ENCODE data around the gene OPRL1.

The OPRL1 gene

DNA sequence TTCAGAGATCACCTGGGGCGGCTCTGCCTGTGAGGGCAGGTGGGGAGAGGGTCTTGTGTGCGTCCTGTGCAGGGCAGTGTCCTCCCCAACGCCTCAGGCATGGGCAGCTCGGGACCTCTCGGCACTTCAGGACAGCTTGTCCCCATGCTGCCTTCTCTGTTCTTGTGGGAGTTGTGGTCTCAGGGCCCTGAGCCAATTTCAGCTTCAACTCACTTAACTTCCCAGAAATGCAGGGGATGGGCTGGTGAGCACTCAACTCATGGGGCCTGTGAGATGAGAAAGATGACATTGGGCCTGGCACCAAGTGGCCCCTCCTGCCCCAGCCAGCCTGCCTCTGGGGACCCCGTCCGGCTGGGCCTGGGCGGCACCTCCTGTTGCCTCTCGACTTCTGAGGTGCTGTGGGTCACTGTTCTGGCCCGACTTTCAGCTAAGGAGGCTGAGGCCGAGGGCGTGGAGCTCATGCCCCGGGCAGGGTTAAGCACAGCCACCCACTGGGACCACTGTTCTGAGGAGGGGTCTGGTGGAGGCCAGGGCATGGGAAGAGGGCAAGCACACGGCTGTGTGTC is 7.3 kb upstream of the OPRL1 start:
- DNase-seq, result no peak

DNA sequence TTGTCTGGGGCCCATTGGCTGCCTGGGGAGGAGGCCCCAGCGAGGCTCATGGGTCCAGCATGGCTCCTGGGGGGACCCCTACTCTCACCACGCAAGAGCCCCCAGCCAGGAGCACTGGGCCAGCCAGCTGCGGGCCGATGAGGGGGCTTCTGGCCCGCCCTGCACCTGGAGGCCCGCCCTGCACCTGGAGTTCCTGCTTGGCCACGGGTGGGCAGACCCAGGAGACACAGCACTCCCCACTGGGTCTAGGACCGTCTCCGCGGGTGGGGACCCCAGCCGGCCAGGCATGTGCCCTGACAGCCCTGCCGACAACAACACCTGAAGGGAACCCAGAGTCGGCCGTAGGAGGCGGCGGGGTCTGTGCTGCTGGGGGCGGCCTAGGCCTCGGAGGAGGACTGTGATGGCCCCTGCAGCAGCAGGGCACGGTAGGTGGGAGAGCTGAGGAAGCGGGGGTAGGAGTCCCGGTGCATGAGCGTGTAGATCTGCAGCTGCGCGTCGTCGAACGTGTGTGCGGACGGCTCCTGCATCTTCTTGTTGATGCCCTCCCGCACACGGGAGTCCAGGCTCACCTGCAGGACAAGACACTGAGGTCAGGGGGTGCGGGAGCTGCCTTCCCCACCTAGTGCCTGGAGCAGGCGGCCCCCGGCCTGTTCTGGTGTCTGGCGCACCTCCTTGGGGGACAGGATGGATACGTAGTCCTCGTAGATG is 6.3 kb upstream of the OPRL1 start:
- no peak for DNase-seq

DNA sequence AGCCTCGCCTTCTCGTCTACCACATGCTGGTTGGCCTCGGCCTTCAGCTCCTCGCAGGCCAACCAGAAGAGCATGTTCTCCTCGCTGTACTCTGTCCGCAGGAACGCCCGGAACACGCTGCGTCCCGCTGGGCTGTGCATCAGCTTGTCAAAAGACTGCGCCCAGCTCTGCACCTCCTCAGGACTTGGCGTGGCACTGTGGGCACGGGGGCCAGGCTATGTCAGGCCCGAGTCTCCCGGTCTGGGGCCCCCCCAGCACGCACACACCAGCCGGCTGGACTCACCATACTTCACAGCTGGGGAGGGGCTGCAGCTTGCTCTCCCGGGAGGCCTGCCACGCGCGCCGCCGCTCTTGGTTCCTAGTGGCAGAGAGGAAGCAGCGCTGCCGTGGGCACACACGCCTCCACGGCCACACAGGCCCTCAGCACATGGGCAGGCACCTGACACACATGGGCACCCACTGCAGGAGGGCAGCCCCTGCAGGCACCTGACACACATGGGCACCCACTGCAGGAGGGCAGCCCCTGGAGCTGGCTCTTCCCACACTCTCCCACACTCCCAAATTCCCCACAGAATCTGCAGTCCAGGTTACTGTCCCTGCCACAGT is 5.6 kb upstream of the OPRL1 start:
- no peak for DNase-seq

DNA sequence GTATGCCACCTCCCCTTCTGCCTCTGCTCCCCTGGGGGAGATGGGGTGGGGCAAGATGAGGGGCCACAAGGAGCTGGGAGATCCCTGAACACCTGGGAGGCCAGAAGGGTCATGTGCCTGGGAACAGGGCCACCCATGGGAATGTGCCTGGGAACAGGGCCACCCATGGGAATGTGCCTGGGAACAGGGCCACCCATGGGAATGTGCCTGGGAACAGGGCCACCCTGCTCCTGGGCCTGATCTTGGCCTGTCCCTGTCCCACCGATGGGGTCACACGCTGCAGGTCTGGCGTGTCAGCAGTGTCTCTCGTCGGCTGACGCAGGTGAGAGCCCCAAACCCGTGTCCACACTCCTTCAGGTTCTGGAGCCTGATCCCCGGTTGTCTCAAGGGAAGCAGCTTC is 4.9 kb upstream of the OPRL1 start:
- DNase-seq, result no peak

DNA sequence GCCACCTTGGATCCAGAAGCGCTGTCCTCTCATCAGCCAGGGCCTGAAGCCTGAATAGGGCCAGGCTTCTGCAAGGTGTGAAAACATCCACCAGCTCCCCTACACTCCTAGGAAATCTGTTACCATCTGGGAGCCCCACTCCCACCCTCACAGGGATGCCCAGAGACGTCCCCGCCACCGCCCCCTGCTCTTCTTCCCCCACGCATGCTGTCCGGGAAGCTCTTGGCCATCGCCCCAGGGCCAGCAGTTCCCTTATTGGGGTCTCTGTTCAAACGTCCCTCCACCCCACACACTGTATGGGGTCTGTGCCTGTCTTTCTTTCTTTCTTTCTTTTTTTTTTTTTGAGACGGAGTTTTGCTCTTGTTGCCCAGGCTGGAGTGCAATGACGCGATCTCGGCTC is 4.3 kb upstream of the OPRL1 start:
- DNase-seq, result no peak

DNA sequence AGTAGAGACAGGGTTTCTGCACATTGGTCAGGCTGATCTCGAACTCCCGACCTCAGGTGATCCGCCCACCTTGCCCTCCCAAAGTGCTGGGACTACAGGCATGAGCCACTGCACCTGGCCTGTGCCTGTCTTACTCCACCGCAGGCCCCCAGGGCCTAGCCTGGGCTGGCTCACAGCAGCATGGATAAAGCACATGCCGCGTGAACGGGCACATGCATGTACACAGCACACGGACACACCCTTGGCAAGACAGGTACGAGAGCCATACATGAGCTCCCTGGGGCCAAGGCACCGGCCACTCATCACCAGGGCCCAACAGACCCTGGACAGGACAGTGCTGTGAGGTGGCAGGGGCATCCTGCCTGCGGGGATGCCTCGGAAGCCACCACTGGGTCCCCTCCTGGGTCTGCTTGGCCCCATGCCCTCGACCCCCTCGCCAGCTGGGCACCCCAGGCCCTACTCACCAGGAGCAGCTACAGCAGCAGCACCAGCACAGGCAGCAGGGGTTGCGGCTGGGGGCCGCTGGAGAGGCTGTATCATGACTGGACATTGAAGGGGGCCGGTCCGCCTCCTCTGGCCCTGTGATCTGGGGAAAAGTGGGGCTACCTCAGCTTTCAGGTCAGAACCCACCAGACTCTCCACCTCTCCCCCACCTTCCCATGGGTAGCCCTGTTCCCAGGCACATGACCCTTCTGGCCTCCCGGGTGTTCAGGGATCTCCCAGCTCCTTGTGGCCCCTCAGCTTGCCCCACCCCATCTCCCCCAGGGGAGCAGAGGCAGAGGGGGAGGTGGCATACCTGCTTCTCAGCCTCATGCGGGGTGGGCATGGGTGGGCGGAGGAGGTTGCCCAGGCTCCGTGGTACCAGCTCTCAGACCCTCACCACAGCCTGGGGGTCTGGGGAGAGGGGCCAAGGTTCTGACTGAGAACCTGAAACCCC is 3.6 kb upstream of the OPRL1 start:
- DNase-seq, result no peak

DNA sequence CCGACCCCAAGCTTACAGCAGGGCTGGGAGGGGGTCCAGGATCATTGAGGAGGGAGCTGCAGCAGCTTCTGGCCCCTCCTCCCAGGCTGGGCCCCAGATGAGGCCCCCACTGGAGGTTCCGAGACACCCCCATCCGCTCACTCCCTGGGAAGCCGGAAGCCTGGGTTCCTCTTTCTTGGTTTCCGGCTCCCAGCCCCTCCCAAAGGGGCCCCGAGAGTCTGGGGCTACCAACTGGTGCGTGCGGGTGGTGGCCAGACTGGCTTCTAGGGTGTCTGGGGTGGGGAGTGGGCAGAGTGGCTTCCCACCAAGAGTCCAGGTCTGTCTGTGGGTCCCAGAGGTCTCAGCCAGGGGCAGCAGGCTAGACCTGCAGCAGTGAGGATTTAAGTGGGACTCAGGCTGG is 2.8 kb upstream of the OPRL1 start:
- no peak for DNase-seq

DNA sequence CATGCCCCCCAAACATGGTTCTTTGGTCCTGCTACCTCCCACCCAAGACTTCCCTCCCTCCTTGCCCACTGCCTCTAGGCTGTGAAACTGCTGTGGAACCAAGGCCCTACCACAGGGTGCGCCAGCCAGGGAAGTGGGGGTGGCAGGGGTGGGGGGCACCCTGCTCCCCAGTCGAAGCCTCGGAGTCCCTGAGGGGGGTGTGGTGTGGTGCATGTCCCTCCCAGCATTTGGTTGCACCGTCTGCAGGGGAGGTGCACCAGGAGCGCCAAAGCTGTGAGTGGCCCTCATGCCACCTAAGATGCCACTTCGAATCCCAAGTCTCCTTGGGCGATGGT is 2.4 kb upstream of the OPRL1 start:
- DNase-seq, result no peak

DNA sequence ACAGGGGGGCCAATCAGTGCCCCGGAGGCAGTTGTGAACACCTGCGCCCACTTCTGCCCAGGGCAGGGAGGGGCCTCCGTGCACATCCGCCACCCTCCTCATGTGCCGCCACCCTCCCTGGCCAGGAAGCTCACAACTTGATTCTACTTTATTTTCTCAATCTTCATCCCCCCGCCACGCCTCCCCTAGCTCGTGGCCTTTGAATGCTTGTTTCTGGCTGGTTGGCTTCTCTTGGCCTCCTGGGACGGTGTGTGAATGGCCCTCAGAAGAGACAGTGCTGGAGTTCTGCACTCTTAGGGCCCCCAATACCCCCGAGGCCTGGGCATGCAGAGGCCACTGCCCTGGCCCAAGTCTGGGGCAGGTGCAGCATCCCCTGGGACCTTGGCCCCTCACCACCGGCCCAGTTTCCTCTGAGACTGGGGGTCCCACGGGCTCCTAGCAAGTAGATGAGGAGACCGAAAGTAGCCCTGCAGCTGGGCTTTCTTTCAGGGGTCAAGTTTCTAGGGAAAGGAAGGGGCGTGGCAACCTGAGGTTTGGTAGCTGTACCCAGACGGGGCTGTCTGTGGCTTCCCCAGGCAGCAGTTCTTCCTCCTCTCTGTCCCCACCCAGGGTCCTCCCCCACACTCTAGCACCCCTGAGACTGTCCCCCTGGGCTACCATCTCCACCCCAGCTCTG is 1.9 kb upstream of the OPRL1 start:
- DNase-seq, result no peak

DNA sequence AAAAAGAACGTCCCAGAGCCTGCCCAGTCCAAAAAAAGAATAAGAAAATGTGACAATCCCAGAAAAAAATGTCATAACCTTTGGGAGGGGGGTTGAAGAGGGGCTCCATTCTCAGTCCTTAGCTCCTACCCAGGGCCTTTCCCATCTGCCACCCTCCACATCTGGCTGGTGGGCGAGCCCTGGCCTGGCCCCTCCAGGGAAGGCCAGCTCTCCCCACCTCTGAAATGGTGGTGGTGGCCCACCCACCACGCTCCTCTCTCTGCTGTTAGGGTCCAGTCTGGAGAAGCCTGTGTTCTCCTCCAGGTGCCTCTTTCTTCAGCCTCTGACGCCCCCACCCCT is 979 bp upstream of the OPRL1 start:
- DNase-seq, result no peak

DNA sequence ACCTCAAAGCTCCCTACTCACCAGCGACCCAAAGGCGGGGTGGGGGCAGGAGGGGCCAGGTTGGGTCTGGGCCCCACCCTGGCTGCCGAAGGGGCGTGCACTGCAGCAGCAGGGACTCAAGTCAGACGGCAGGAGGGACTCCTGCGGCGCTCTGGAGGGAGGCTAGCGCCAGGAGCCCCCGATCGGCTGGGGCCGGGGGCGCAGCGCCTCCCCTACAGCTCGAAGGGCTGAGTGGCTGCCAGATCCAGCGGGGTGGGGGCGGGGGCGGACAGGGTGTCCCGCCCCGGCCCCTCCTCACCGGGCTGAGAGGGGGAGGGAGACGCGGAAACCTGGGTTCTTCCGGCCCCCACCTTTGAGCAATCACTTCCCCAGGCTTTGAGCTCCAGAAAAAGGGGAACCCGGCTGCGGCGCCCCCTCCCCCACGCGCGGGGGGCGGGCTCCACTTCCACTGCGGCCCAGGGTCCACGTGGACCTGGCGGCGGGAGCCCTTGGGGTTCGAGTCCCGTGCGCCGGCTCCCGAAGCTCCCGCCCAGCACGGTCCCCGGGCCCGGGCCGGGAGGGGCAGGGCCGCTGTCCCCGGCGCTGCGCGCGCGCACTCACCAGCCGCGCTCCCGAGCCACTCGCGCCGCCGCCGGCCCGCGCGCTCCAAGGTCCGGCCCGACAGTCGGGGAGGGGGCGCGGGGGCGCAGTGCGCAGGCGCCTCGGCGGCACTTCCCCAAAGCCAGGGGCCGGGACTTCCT is 439 bp upstream of the OPRL1 start, which contains the start of gene RGS19:
Gene RGS19 (minus strand): TSS at position 246 of the 740 bp plus-strand sequence. CDS start 2,632 bp downstream, outside the sequence.
- DNase-seq, result peak; percentile 63

DNA sequence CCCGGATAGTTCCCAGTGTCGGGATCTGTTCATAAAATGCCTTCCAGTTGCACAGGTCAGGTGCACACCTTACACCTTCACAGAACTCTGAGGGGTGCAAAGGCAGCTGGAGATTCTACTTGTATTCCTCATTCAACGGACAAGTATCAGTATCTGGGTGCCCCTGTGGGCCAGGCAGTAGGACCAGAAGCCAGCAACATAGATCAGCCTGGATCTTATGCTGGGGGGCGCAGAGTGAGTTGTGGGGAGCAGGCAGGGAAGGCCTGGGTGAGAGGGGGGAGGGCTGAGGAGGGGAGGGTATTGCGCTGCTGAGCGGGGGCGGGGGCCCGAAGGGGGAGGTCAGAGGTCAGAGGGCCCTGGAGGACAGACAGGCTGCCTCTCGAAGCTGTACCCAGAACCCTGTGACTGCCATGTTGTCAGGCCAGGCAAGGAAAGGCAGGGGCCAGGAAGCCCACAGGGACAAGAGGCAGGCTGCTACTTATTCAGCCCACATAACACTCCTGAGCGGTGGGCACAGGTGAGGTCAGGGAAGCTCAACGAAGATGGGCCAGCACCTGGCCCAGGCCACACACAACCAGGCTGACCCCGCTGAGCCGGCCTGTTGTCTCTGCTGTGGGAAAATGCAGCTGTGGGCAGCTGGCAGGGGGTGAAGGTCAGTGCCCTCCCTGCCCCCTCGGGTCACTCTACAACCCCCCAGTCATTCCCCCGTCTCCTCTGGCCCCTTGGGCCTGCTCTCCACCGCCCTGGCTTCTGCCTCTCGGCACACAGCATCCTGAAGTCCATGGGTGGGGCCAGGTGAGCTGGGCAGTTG is 1.1 kb downstream of the OPRL1 start:
- no peak for DNase-seq

DNA sequence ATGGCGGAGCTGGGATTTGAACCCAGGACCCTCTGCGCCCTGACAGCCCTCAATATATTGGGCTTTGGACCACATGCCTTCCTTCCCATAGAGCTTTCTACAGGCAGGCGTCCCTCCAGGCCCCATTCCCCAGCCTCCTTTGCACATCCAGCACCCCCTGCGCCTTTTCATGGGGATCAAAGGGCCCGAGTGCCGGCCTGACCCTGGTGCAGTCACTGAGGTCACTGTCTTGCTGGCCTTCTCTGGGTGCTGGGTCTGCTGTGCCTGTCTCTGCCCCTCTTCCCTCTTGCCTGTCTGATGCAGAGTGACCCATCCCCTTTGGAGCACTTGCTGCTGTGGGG is 1.7 kb downstream of the OPRL1 start:
- DNase-seq, result no peak

DNA sequence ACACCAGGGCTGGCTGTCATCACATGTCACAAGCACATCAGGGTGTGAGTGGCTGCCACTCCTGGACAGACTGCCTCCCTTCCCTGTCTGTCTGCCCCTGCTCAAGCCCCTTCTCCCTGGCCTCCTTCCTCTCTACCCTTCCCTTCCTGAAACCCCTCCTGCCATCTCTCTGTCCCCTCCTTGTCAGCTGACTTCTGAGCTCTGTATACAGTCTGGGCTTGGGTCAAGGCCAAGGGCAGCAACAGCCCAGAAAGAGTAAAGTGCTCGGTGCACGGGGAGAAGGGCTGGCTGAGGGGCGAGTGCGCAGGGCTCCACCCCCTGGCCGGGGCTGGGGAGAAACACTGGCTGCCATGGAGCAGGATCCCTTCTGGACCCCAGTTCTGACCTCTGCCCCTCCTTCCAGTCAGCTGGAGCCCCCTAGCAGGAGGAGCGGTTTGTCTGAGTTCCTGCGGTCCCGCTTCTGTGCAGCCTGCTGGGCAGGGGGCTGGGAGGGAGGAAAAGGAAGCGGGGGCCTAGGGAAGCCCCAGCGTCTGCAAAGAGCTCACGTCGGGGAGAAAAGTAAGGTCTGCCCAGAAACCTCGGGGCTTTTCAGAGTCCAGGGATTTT is 2.3 kb downstream of the OPRL1 start:
- no peak for DNase-seq

DNA sequence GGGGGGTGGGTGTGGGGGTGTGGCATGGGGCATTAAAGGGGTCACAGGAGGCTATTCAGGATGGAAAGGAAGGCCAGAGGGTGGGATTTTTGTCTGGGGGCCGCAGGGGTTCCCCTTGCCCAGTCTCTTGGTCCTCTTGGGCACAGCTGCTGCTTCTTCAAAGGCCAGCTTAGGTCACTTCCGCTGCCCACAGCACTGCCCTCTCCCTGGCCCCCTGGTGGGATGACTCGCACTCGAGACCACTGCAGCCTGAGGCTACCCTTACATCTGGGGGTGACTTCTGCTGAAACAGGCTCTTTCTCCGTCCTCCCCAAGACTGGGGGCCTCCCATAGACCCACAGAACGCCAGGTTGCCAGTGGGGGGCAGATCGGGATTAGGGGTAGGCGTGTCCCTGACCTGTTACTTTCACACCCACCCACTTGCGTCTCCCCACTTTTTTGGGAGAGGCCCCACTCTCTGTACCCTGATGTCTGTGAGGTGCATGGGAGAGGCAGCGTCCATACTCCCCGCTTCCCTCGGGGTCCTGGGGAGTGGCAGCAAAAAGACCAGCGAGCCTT is 3.0 kb downstream of the OPRL1 start:
- no peak for DNase-seq

DNA sequence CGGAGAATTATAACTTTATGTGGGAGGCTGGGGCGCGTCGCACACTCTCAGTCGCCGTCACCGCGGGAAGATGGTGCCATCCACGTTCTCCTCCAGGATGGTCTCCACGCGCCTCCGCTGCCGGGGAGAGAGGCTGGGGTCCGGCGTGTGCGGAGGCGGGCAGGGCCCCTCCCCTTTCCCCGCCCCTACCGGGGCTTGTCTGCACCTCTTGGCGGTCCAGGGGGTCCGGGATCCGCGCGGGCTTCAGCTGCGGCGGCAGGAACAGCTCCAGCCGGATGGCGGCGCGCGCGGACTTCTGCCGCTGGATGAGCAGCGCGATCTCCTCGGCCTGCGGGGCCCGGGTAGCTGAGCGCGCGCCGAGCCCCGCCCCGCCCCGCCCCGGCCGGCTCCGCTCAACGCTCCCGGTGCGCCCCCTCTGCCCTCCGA is 3.5 kb downstream of the OPRL1 start:
- peak; percentile 89 for DNase-seq

DNA sequence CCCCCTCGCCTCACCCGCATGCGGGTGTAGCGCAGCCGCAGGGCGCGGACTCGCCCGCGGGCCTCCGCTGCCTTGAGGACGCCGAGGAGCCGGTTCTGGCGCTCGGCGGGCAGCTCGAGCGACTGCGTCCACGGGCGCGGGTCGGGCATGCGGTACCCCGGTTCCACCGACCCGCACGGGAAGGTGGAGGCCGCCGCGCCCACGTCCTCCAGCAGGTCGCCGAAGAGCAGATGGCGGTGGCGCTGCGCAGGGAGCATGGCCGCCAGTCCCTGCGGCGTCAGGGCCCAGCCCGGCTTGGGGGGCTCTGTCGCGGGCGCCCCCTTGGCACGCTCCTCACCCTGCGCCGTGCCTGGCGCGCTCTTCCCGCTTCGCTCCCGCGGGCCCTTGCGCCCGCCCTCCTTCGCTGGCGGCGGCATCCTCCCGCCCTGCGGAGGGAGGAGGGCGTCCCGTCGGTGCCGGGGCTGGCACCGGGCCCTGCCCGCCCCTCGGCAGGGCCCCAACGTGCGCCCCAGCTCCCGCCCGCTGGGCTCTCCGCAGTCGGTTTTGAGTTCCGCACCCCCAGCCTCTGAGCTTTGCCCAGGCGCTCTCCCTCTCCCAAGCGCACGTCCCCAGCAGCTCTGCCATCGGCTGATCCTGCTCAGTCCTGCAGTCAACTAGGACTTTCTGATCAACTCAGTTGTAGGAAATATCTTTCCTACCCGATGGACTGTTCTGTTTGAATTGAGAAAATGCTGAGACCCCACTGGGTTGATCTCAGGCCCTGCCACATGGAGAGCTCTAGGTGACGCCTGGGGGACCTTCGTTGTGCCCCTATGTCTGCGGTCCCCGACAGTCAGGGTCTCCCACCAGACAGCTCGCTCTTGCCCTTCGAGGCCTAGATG is 4.2 kb downstream of the OPRL1 start, which contains the start of gene LKAAEAR1:
Gene LKAAEAR1 (minus strand): TSS at position 595 of the 881 bp plus-strand sequence. CDS start 179 bp downstream, at position 416.
- peak; percentile 47 for DNase-seq

DNA sequence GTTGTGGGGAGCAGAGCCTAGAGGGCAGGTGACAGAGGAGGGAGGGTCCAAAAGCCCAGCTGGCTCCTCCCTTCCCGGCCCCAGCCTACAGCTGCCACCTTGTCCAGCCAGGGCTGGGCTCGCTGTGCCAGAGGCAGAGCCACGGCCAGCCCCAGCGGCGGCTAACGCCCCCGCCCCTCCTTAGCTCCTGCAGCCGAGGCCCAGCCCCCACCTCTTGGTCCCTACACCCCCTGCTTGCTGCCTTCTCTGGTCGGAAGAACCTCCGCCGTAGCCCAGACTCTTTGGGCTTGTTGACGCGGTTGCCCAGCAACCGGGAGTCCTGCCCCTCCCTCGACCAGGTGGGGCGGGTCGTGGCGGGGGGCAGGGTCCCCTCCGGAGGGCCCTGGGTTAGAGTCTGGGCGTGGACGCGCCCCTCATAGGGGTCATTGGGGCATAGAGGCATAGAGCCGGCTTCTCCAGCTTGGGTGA is 4.8 kb downstream of the OPRL1 start:
- DNase-seq, result no peak

DNA sequence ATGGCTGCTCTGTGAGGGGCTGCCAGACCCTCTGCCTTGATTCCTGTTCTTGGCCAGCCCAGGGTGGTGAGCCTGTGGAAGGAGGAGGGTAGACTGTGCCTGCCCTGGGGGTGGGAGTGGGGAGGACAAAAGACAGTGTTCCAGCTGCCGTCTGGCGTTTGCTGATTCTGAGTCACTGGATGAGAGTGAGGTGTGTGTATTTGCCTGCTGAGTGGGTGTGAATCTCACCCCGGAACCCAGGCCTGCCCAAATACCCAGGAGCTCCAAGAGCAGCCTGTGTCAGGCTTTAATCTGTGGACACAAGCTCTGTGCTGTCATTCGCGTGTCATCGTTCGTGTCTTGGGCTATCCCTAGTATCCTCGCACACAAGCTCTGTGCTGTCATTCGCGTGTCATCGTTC is 6.9 kb downstream of the OPRL1 start:
- DNase-seq, result no peak

All from NCI-H2171 (cell line).